Parathyroid adenoma (tissue), 2 donors: ENCODE measurements around the gene A1BG.

Experiments
- H2AFZ ChIP-seq: fragments of 300-600 bp; sonication (generic); one replicate; pipeline ENCODE4 v1.7.0; 2017; ENCODE audit warnings: antibody characterized with exemption, mild to moderate bottlenecking
- H3K27ac ChIP-seq: fragments of 300-600 bp; sonication (generic); one replicate; pipeline ENCODE4 v1.7.0; 2017
- H3K27me3 ChIP-seq: fragments of 300-600 bp; sonication (generic); one replicate; pipeline ENCODE4 v1.7.0; 2017; ENCODE audit warnings: low read length; ENCODE audit not compliant: control insufficient read depth, insufficient read depth
- H3K36me3 ChIP-seq: fragments of 300-600 bp; sonication (generic); one replicate; pipeline ENCODE4 v1.7.0; 2017; ENCODE audit warnings: low read length; ENCODE audit not compliant: control insufficient read depth, insufficient read depth
- H3K4me1 ChIP-seq: fragments of 300-600 bp; sonication (generic); one replicate; pipeline ENCODE4 v1.7.0; 2017; ENCODE audit warnings: control low read depth
- H3K4me2 ChIP-seq: fragments of 300-600 bp; sonication (generic); one replicate; pipeline ENCODE4 v1.7.0; 2017; ENCODE audit warnings: low read length
- H3K4me3 ChIP-seq: fragments of 300-600 bp; sonication (generic); one replicate; pipeline ENCODE4 v1.7.0; 2017; ENCODE audit warnings: low read depth, low read length
- H3K79me2 ChIP-seq: fragments of 300-600 bp; sonication (generic); one replicate; pipeline ENCODE4 v1.7.0; 2017; ENCODE audit warnings: control low read depth
- H3K9ac ChIP-seq: fragments of 300-600 bp; sonication (generic); one replicate; pipeline ENCODE4 v1.7.0; 2017; ENCODE audit warnings: mild to moderate bottlenecking
- H3K9me3 ChIP-seq: fragments of 300-600 bp; sonication (generic); one replicate; pipeline ENCODE4 v1.7.0; 2017; ENCODE audit warnings: low read length; ENCODE audit not compliant: control insufficient read depth
- TF ChIP-seq, protein P1 (sequence below): fragments of 300-600 bp; sonication (generic); IDR thresholded peaks from one replicate; pipeline ENCODE4 v1.7.0; 2017; ENCODE audit warnings: antibody characterized with exemption, mild to moderate bottlenecking
- donor health status: primary hyperparathyroidism.

A1BG gene

DNA sequence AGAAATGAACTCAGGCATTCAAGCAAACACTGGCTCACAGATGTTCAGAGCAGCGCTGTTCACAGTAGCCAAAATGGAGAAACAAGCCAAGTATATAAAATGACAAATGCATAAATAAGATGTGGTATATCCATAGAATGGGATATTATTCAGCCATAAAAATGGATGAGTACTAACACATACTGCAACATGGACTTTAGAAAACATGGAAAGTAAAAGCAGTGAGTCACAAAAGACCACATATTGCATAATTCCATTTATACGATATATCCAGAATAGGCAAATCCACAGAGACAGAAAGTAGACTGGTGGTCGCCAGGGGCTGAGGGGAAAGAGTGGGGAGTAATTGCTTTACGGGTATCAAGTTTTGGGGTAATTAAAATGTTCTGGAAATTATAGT lies 20.9 kb upstream of the A1BG start:
- Histone ChIP-seq H3K4me1 (no peaks in the 10 kb centered on the region), H3K4me2 (no peak overlapping the region), H3K9ac (no peak overlapping the region), H3K27ac (no peak overlapping the region), H3K9me3 (no peaks in the 10 kb centered on the region), H2AFZ (no peak overlapping the region), H3K4me3 (no peak overlapping the region), H3K79me2 (peaks cover 9% of the 10 kb centered on the region), H3K36me3 (no peaks in the 10 kb centered on the region), H3K27me3 (no peaks in the 10 kb centered on the region)
- TF ChIP-seq, protein P1, sequence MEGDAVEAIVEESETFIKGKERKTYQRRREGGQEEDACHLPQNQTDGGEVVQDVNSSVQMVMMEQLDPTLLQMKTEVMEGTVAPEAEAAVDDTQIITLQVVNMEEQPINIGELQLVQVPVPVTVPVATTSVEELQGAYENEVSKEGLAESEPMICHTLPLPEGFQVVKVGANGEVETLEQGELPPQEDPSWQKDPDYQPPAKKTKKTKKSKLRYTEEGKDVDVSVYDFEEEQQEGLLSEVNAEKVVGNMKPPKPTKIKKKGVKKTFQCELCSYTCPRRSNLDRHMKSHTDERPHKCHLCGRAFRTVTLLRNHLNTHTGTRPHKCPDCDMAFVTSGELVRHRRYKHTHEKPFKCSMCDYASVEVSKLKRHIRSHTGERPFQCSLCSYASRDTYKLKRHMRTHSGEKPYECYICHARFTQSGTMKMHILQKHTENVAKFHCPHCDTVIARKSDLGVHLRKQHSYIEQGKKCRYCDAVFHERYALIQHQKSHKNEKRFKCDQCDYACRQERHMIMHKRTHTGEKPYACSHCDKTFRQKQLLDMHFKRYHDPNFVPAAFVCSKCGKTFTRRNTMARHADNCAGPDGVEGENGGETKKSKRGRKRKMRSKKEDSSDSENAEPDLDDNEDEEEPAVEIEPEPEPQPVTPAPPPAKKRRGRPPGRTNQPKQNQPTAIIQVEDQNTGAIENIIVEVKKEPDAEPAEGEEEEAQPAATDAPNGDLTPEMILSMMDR, result no peak

DNA sequence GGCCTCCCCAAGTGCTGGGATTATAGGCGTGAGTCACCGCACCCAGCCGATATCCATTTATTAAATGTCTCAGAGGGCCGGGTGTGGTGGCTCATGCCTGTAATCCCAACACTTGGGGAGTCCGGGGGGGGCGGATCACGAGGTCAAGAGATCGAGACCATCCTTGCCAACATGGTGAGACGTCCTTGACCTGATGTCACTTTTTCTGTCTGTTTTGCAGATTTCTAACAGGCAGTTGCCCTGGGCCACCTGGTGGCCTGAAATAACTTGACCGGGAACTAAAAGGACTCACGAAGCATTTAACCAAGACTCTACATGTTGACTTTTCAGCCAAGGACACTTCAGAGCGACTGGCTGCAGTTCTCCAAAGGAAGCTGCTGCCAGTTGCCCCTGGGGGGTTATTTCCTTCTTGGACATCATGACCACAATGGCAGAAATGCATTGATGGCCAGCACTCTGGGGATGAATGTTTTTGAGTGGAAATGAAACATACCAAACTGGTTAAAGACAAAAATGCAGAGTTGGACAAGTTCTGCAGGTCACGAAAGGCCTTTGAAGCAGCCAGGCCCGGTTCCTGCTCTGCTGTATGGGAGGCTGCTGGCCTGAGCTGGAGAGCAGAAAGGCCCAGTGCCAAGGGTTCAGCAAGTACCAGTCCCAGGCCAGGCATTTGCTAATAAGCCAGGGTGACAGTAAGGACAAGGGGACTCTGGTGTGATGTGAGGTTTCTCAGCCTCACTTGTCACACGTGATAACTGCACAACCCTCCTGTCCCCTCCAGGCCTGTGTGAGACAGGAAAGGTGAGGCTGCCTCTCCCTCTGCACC lies 19.2 kb upstream of the A1BG start:
- H3K9ac ChIP-seq, result no peak overlapping the region
- no peak overlapping the region for H2AFZ ChIP-seq
- peaks cover 6% of the 10 kb centered on the region for H3K79me2 ChIP-seq
- no peak overlapping the region for H3K4me2 ChIP-seq
- TF ChIP-seq, protein P1, result peak; percentile 17
- no peaks in the 10 kb centered on the region for H3K36me3 ChIP-seq
- no peak overlapping the region for H3K27ac ChIP-seq
- no peak overlapping the region for H3K4me3 ChIP-seq
- no peaks in the 10 kb centered on the region for H3K9me3 ChIP-seq
- no peaks in the 10 kb centered on the region for H3K4me1 ChIP-seq
- H3K27me3 ChIP-seq, result no peaks in the 10 kb centered on the region

DNA sequence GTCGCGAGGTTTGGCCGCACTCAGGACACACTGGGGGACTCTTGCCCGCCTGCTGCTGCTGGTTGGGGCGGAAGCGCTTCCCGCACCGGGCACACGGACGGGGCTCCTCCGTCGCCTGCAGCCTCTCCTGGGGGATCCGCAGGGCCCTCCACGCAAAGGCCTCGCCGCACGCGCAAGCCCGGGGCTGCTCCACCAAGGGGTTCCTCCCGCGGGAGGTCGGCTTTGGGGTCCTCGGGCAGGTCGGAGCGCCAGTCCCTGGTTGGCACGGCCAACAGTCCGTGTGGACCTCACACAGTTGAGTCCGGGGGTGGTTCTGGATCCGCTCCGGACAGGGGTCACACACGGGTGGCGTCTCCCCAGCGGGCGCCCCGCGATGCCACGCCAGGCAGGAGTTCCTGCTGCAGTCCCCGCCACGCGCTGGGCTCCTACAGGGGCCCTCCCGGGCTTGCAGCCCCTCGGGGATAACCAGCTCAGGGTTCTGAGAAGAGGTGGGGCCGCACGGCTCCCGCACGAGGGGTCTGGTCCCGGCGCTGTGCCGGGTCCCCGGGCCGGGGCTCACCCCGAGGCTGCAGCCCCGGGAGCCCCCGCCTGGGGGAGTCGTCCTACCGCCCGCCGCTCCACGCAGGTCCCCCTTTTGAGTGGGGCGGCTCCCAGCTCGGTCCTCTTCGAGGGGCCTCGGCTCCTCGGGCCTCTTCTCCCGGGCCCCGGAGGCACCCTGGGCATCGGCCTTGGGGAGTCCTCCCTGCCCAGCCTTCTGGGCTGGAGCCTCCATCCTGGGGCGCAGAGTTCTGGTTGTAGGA lies 15.5 kb upstream of the A1BG start:
- TF ChIP-seq, protein P1, result no peak
- no peaks in the 10 kb centered on the region for H3K79me2 ChIP-seq
- no peaks in the 10 kb centered on the region for H3K36me3 ChIP-seq

DNA sequence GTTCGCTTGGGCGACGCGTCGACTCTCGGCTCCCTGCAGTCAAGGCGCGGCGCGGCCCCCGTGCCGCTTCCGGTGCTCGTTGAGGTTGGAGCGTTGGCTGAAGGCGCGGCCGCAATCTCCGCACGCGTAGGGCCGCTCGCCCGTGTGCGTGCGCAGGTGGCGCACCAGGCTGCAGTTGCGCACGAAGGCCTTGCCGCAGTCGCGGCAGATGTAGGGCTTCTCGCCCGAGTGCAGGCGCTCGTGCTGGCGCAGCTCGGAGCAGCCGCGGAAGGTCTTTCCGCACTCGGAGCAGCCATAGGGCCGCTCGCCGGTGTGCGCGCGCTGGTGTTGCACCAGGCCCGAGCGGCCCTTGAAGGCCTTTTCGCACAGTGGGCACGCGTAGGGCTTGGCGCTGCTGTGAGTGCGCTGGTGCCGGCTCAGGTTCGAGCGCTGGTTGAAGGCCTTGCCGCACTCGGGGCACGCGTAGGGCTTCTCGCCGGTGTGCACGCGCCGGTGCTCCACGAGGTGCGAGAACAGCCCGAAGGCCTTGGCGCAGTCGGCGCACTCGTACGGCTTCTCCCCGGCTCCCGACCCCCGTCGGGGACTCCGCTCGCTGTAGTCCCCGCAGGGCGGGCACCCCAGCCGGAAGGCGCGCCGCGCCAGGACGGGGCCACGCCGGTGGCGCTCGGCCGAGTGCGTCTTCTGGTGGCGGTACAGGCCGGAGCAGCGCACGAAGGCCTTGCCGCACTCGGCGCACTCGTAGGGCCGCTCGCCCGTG lies 14.6 kb upstream of the A1BG start:
- H3K9ac ChIP-seq, result no peak overlapping the region
- no peak overlapping the region for H3K4me3 ChIP-seq
- H3K4me1 ChIP-seq, result no peaks in the 10 kb centered on the region
- H3K79me2 ChIP-seq, result no peaks in the 10 kb centered on the region
- no peak overlapping the region for H2AFZ ChIP-seq
- H3K27ac ChIP-seq, result no peak overlapping the region
- TF ChIP-seq, protein P1, result no peak
- no peaks in the 10 kb centered on the region for H3K27me3 ChIP-seq
- no peaks in the 10 kb centered on the region for H3K9me3 ChIP-seq
- H3K36me3 ChIP-seq, result no peaks in the 10 kb centered on the region
- H3K4me2 ChIP-seq, result no peak overlapping the region

More for the DNA sequence above, 15.5 kb upstream of the A1BG start:
- no peaks in the 10 kb centered on the region for H3K4me1 ChIP-seq
- H3K27ac ChIP-seq, result no peak overlapping the region
- no peak overlapping the region for H3K9ac ChIP-seq
- no peak overlapping the region for H3K4me3 ChIP-seq
- no peak overlapping the region for H2AFZ ChIP-seq
- no peak overlapping the region for H3K4me2 ChIP-seq
- H3K27me3 ChIP-seq, result no peaks in the 10 kb centered on the region
- H3K9me3 ChIP-seq, result no peaks in the 10 kb centered on the region
